HepG2 (cell line): ENCODE data around the gene PSME3IP1.

ENCODE experiments used
- ELF3 ChIP-seq: IDR thresholded peaks from 2 replicates; pipeline ENCODE4 v1.6.1; 2016; ENCODE audit warnings: missing genetic modification reagents, missing compliant biosample characterization
- HIVEP1 ChIP-seq: sonication (generic); formaldehyde crosslinking; IDR thresholded peaks from 2 replicates; pipeline ENCODE4 v1.4.0; 2020; ENCODE audit warnings: mild to moderate bottlenecking, missing genetic modification reagents
- MXD4 ChIP-seq: IDR thresholded peaks from 2 replicates; pipeline ENCODE4 v1.6.1; 2016; ENCODE audit warnings: mild to moderate bottlenecking, missing biosample characterization, missing genetic modification reagents
- POLR2AphosphoS5 ChIP-seq: IDR thresholded peaks from 2 replicates; pipeline ENCODE4 v1.6.1; 2012; ENCODE audit warnings: low read depth, low read length
- ZNF605 ChIP-seq: sonication (generic); formaldehyde crosslinking; IDR thresholded peaks from 2 replicates; pipeline ENCODE4 v1.8.0; 2022; ENCODE audit warnings: mild to moderate bottlenecking, missing genetic modification reagents
- TF ChIP-seq, protein P1 (sequence below): sonication (generic); formaldehyde crosslinking; IDR thresholded peaks from 2 replicates; pipeline ENCODE4 v1.4.0; 2020; ENCODE audit warnings: missing genetic modification reagents

DNA sequence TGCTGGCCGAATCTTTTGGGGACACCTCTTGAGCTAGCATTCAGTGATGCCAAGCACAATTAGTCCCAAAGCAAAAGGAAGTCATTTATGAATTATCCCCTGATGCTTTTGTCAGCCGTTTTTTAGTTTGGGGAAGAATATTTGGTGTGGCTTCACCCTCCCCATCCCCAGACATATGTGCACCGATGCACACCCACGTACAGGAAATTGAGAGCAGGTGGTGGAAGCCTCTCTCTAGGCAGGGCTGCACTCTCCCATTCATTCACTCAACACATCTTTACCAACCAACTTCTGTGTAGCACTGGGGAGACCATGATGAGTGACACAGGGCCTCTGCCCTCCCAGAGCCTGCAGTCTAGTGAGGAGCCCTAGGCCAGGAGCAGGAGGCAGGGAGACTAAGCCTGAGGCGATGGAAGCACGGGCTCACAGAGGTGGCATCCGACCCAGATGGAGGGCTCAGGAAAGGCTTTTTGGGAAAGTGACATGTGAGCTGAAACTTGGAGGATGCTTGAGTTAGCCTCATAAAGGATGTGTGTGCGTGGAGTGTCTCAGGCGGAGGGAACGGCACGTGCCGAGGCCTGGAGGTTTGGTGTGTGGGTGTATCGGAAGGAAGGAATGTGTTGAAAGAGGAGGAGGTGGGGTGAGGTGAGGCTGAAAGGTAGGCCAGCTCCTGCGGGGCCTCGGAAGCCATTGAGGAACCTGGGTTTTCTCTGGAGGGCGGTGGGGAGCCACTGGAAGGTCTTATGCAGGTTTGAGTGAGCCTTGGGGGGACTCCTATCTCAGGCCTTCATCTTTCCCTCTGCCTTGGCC, 43.8 kb downstream of the PSME3IP1 start:
- TF ChIP-seq ZNF605 = no peak
- no peak for TF ChIP-seq HIVEP1 (CRISPR knock-in tag)
- no peak for TF ChIP-seq POLR2AphosphoS5
- no peak for TF ChIP-seq MXD4 (CRISPR knock-in tag)
- no peak for TF ChIP-seq ELF3 (CRISPR knock-in tag)
- TF ChIP-seq, protein P1, sequence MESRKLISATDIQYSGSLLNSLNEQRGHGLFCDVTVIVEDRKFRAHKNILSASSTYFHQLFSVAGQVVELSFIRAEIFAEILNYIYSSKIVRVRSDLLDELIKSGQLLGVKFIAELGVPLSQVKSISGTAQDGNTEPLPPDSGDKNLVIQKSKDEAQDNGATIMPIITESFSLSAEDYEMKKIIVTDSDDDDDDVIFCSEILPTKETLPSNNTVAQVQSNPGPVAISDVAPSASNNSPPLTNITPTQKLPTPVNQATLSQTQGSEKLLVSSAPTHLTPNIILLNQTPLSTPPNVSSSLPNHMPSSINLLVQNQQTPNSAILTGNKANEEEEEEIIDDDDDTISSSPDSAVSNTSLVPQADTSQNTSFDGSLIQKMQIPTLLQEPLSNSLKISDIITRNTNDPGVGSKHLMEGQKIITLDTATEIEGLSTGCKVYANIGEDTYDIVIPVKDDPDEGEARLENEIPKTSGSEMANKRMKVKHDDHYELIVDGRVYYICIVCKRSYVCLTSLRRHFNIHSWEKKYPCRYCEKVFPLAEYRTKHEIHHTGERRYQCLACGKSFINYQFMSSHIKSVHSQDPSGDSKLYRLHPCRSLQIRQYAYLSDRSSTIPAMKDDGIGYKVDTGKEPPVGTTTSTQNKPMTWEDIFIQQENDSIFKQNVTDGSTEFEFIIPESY (CRISPR knock-in tag) = no peak
